GM12878 (cell line): Measurements from ENCODE around the gene ARHGEF7. TPM values are rescaled to one million over a fixed set of nuclear protein-coding genes. Genes with fewer than 3 reads are reported as not detected.

Source experiments
- BCLAF1 ChIP-seq: fragments of 450-650 bp; IDR thresholded peaks from 2 replicates; pipeline ENCODE4 v1.6.1; 2017; ENCODE audit warnings: antibody characterized with exemption, mild to moderate bottlenecking, moderate library complexity
- E2F4 ChIP-seq: IDR thresholded peaks from 2 replicates; pipeline ENCODE4 v1.6.1; 2012; ENCODE audit warnings: low read depth, low read length, improper control_type of control experiment
- ELK1 ChIP-seq: IDR thresholded peaks from 2 replicates; pipeline ENCODE4 v1.6.1; 2012; ENCODE audit warnings: low read depth, low read length, improper control_type of control experiment
- HCFC1 ChIP-seq: fragments of 150-350 bp; IDR thresholded peaks from 2 replicates; pipeline ENCODE4 v1.6.1; 2014; ENCODE audit warnings: low read length
- IKZF1 ChIP-seq: fragments of 450-650 bp; conservative IDR thresholded peaks from 2 replicates; pipeline ENCODE4 v1.6.1; 2017; ENCODE audit warnings: antibody characterized with exemption, mild to moderate bottlenecking
- IRF5 ChIP-seq: fragments of 450-650 bp; IDR thresholded peaks from 2 replicates; pipeline ENCODE4 v1.6.1; 2017; ENCODE audit warnings: borderline replicate concordance
- JUND ChIP-seq: IDR thresholded peaks from 2 replicates; pipeline ENCODE4 v1.6.1; 2012; ENCODE audit warnings: low read depth, mild to moderate bottlenecking, low read length, improper control_type of control experiment, moderate library complexity
- KLF5 ChIP-seq: fragments of 450-650 bp; IDR thresholded peaks from 2 replicates; pipeline ENCODE4 v1.6.1; 2014; ENCODE audit warnings: mild to moderate bottlenecking; ENCODE audit not compliant: partially characterized antibody
- LARP7 ChIP-seq: fragments of 450-650 bp; IDR thresholded peaks from 2 replicates; pipeline ENCODE4 v1.6.1; 2017; ENCODE audit warnings: mild to moderate bottlenecking
- NFYA ChIP-seq: IDR thresholded peaks from 2 replicates; pipeline ENCODE4 v1.6.1; 2011; ENCODE audit warnings: low read depth, mild to moderate bottlenecking, low read length, improper control_type of control experiment, borderline replicate concordance
- NRF1 ChIP-seq: conservative IDR thresholded peaks from 2 replicates; pipeline ENCODE4 v1.6.1; 2011; ENCODE audit warnings: mild to moderate bottlenecking, low read depth, low read length, improper control_type of control experiment
- PBX3 ChIP-seq: IDR thresholded peaks from 2 replicates; pipeline ENCODE4 v1.6.1; 2011; ENCODE audit warnings: mild to moderate bottlenecking, low read depth, low read length, moderate library complexity; ENCODE audit not compliant: insufficient replicate concordance
- SREBF1 ChIP-seq: IDR thresholded peaks from 2 replicates; pipeline ENCODE4 v1.6.1; 2012; ENCODE audit warnings: mild to moderate bottlenecking, low read length
- SREBF2 ChIP-seq: IDR thresholded peaks from 2 replicates; pipeline ENCODE4 v1.6.1; 2012; ENCODE audit warnings: mild to moderate bottlenecking, low read length
- SUPT20H ChIP-seq: IDR thresholded peaks from 2 replicates; pipeline ENCODE4 v1.6.1; 2011; ENCODE audit warnings: low read depth, mild to moderate bottlenecking, low read length, moderate library complexity, borderline replicate concordance; ENCODE audit not compliant: control insufficient read depth
- USF2 ChIP-seq: IDR thresholded peaks from 2 replicates; pipeline ENCODE4 v1.6.1; 2011; ENCODE audit warnings: low read depth, low read length, improper control_type of control experiment, borderline replicate concordance
- ZNF207 ChIP-seq: fragments of 450-650 bp; IDR thresholded peaks from 2 replicates; pipeline ENCODE4 v1.6.1; 2014; ENCODE audit warnings: antibody characterized with exemption, mild to moderate bottlenecking, borderline replicate concordance
- ZNF217 ChIP-seq: fragments of 450-650 bp; IDR thresholded peaks from 2 replicates; pipeline ENCODE4 v1.6.1; 2017; ENCODE audit warnings: antibody characterized with exemption, mild to moderate bottlenecking
- ZNF274 ChIP-seq: IDR thresholded peaks from one replicate; pipeline ENCODE4 v1.8.0; 2011; ENCODE audit not compliant: insufficient read length, insufficient read depth
- ZNF384 ChIP-seq: IDR thresholded peaks from 2 replicates; pipeline ENCODE4 v1.6.1; 2012; ENCODE audit warnings: low read depth, mild to moderate bottlenecking, low read length, improper control_type of control experiment, borderline replicate concordance
- polyA plus RNA-seq, 11 experiments: library from polyadenylated mRNA; depleted of rRNA in 4 of 11; unstranded in 6 of 11; stranded (reverse) in 5 of 11; fragments of >200 nt; fragmentation: Nextera tagmentation in 4 of 11; fragmentation: Illumina TruSeq in 1 of 11; extraction: Ambion mirVana in 4 of 11; extraction: Trizol in 1 of 11; gene quantifications; 1 replicate in 1 of 11; 2 replicates in 10 of 11; pipeline versions ENCODE4 v1.2.1 to v1.2.3, GENCODE V29; 2011 to 2016; ENCODE audit warnings: inconsistent platforms in 2 of 11, missing spikeins in 2 of 11, low read depth in 1 of 11
- total RNA-seq, 4 experiments: library from RNA; depleted of rRNA in 3 of 4; stranded (reverse); fragments of >200 nt in 3 of 4; fragmentation: Illumina TruSeq in 1 of 4; extraction: Trizol in 1 of 4; gene quantifications; 2 replicates each; pipeline versions ENCODE4 v1.2.1 to v1.2.3, GENCODE V29; 2013 to 2021

ARHGEF7 gene
- total and polyA plus RNA-seq, 10 of the 15 experiments (the other 5 are each of a cell fraction or from before 2014, with no cell fraction given), result 4.7 to 65.5 (median 36.6) TPM

GRCh38 chr13:111184458-111185401 lies 69.6 kb downstream of the ARHGEF7 start (continued):
- TF ChIP-seq USF2 (peak; percentile 43; the same call in 1 of the 2 replicates), ZNF274 (no peak), HCFC1 (peak; percentile 60), IRF5 (no peak), ZNF384 (peak; percentile 97), ZNF207 (0 out of 2 replicates have a peak, but pooled peaks have one; percentile 54), ZNF217 (no peak), SREBF2 (no peak), IKZF1 (peak; percentile 78), SUPT20H (no peak), NFYA (no peak), KLF5 (no peak), PBX3 (no peak), NRF1 (no peak), E2F4 (no peak), LARP7 (no peak), BCLAF1 (no peak), JUND (no peak), ELK1 (peak; percentile 66; the same call in 1 of the 2 replicates), SREBF1 (no peak)
